ENCODE data around the gene MEGF8. TPM values are rescaled to one million over a fixed set of nuclear protein-coding genes. Genes with fewer than 3 reads are reported as not detected.
A peak's percentile ranks its signal among the peaks of the same experiment; 100 is the strongest.

MEGF8 gene
- total and polyA plus RNA-seq, 10 of the 15 experiments (the other 5 are each of a cell fraction or from before 2014, with no cell fraction given): 0.43 to 12.8 (median 2.7) TPM

DNA sequence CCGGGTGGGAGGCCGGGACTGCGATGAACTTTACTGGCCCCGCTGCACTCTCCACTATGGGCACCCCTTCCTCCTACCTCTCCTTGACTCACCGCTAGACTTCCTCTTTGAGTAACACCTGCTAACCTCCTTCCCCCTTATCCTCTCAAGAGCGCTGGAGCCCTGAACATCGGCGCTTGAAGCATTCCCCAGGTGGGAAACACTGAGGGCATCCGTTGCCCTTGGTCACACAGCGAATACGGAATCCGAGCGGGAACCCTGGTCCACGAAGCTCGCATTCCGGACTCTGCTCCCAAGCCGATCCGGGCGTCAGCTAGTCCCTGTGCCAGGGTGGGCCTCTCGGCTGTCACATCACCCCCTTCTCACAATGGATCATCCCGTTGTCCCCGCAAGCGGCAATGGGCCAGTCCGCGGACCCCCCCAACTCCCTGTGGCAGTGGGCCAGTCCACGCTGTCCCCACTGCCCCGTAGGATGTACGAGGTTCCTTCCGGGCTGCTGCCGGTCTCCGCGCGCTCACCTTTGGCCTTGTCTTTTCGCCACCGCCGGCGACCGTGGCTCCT, 97.5 kb downstream of the MEGF8 start (continued):
- TF ChIP-seq, protein P1, sequence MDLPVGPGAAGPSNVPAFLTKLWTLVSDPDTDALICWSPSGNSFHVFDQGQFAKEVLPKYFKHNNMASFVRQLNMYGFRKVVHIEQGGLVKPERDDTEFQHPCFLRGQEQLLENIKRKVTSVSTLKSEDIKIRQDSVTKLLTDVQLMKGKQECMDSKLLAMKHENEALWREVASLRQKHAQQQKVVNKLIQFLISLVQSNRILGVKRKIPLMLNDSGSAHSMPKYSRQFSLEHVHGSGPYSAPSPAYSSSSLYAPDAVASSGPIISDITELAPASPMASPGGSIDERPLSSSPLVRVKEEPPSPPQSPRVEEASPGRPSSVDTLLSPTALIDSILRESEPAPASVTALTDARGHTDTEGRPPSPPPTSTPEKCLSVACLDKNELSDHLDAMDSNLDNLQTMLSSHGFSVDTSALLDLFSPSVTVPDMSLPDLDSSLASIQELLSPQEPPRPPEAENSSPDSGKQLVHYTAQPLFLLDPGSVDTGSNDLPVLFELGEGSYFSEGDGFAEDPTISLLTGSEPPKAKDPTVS (IDR thresholded peaks at IDR 0.05; ENCODE audit: low read depth, low read length): no peak
- no peak for TF ChIP-seq CREM (IDR thresholded peaks at IDR 0.05; ENCODE audit: low read depth)

DNA sequence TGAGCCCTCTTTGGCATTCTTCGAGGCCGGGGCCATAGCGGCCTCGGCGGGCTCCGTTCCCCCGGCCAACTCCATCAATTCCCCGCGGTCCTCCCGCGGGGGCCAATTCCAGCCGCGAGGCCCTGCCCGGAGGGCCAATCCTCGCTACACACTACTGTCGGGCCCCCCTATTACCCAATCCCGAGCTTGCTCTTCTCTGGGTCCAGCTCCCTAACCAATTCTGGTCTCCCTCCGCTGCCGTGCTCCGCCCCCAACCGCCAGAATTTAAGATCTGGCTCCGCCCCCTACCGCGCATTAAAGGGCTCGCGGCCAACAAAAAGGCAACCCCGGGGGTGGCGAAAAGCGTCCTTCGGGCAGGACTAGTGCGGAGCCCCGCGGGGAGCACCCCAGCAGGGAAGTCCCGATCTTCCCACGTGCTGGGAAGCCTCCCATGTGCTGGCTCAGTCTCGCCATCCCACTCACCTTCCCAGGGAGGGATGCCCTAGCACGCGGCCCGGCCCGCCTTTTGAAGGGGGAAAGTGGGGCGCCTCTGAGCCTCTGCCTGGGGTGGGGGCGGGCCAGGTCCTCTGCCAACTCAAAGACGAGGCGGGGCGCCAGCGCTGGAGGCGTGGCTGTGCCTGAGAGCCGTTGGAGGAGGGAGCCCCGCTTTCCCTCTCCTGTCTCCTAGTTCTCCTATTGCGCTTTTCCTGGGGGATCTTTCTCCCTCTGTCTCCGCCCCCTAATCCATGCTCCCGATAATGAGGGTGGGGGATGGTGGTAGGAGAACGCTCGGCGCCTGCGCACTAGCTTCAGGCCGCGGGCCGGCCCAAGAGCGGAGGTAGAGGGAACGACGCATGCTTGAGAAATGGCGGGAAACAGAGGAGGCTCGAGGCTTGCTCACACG, 98.3 kb downstream of the MEGF8 start:
- ChIA-PET POLR2A (interaction anchor here (1.0 to 1.5 kb wide), 6 partner anchors 9 to 204 kb away, joined by 3 to 8 read pairs (median 4); no protein-coding TSS in a partner anchor), SMC1A (ENCODE audit: uncharacterized antibody, unreplicated experiment) (interaction anchor here (1.0 to 1.4 kb wide), 7 partner anchors 9 to 310 kb away, joined by 3 to 6 read pairs (median 3); partner anchors contain the start of gene CEACAM1), RAD21 (ENCODE audit: unreplicated experiment) (interaction anchor here (0.5 to 1.6 kb wide), 9 partner anchors 10 to 1246 kb away, joined by 3 to 9 read pairs (median 3); partner anchors contain the start of genes CEACAM1 and PLAUR), CTCF (interaction anchor here (0.6 to 4.4 kb wide), 12 partner anchors 8 to 144 kb away, joined by 3 to 27 read pairs (median 4); partner anchors contain the start of gene CEACAM1)
- in situ Hi-C loops (cut with MboI) (no loop called here), intact Hi-C loops (cut with micrococcal nuclease; ENCODE audit: unreplicated experiment) (loop anchor here (5.0 kb wide), 1 partner anchor 96 kb away; the partner anchor contains the start of gene MEGF8)
- ATAC-seq (peak; percentile 96), FAIRE-seq (peak; percentile 89), DNase-seq (ENCODE audit: low read depth, low spot score) (no peak)
- BruUV-seq (replicated peaks): no TSS peak
- Histone ChIP-seq H3K4me1 (ENCODE audit: control insufficient read depth, insufficient read depth, low read length) (peaks cover 16% of the 10 kb centered on the region), H2AFZ (ENCODE audit: control insufficient read depth, low read depth, low read length) (peak overlapping the region; percentile 93), H3K79me2 (ENCODE audit: control insufficient read depth, insufficient read depth, low read length) (peaks cover 4% of the 10 kb centered on the region), H3K4me3 (peak overlapping the region; percentile 94), H3K9me3 (replicated peaks; ENCODE audit: control insufficient read depth, insufficient read depth, low read length) (no peaks in the 10 kb centered on the region), H4K20me1 (ENCODE audit: control insufficient read depth, insufficient read depth) (no peaks in the 10 kb centered on the region), H3K36me3 (ENCODE audit: control insufficient read depth in 2 of 2, insufficient read depth in 2 of 2, low read length in 1 of 2) (no peaks in the 10 kb centered on the region), H3K27me3 (replicated peaks in 1 of 2; ENCODE audit: control insufficient read depth in 2 of 2, insufficient read depth in 2 of 2, low read length in 1 of 2) (no peaks in the 10 kb centered on the region), H3K4me2 (ENCODE audit: control insufficient read depth, insufficient read depth) (peak overlapping the region; percentile 97), H3K9ac (ENCODE audit: control insufficient read depth, insufficient read depth, low read length) (peak overlapping the region; percentile 82), H3K27ac (ENCODE audit: control insufficient read depth, insufficient read depth) (peak overlapping the region; percentile 86)
- WGBS (ENCODE audit: insufficient coverage, insufficient replicate concordance, low lambda C conversion rate, missing lambda C conversion rate): 9% methylated on average over 65 of the region's 65 CpGs
- TF ChIP-seq, protein P2, sequence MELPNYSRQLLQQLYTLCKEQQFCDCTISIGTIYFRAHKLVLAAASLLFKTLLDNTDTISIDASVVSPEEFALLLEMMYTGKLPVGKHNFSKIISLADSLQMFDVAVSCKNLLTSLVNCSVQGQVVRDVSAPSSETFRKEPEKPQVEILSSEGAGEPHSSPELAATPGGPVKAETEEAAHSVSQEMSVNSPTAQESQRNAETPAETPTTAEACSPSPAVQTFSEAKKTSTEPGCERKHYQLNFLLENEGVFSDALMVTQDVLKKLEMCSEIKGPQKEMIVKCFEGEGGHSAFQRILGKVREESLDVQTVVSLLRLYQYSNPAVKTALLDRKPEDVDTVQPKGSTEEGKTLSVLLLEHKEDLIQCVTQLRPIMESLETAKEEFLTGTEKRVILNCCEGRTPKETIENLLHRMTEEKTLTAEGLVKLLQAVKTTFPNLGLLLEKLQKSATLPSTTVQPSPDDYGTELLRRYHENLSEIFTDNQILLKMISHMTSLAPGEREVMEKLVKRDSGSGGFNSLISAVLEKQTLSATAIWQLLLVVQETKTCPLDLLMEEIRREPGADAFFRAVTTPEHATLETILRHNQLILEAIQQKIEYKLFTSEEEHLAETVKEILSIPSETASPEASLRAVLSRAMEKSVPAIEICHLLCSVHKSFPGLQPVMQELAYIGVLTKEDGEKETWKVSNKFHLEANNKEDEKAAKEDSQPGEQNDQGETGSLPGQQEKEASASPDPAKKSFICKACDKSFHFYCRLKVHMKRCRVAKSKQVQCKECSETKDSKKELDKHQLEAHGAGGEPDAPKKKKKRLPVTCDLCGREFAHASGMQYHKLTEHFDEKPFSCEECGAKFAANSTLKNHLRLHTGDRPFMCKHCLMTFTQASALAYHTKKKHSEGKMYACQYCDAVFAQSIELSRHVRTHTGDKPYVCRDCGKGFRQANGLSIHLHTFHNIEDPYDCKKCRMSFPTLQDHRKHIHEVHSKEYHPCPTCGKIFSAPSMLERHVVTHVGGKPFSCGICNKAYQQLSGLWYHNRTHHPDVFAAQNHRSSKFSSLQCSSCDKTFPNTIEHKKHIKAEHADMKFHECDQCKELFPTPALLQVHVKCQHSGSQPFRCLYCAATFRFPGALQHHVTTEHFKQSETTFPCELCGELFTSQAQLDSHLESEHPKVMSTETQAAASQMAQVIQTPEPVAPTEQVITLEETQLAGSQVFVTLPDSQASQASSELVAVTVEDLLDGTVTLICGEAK (IDR thresholded peaks at IDR 0.05; ENCODE audit: borderline replicate concordance): peak; percentile 48; the same call in 1 of the 2 replicates
- TF ChIP-seq, protein P3, sequence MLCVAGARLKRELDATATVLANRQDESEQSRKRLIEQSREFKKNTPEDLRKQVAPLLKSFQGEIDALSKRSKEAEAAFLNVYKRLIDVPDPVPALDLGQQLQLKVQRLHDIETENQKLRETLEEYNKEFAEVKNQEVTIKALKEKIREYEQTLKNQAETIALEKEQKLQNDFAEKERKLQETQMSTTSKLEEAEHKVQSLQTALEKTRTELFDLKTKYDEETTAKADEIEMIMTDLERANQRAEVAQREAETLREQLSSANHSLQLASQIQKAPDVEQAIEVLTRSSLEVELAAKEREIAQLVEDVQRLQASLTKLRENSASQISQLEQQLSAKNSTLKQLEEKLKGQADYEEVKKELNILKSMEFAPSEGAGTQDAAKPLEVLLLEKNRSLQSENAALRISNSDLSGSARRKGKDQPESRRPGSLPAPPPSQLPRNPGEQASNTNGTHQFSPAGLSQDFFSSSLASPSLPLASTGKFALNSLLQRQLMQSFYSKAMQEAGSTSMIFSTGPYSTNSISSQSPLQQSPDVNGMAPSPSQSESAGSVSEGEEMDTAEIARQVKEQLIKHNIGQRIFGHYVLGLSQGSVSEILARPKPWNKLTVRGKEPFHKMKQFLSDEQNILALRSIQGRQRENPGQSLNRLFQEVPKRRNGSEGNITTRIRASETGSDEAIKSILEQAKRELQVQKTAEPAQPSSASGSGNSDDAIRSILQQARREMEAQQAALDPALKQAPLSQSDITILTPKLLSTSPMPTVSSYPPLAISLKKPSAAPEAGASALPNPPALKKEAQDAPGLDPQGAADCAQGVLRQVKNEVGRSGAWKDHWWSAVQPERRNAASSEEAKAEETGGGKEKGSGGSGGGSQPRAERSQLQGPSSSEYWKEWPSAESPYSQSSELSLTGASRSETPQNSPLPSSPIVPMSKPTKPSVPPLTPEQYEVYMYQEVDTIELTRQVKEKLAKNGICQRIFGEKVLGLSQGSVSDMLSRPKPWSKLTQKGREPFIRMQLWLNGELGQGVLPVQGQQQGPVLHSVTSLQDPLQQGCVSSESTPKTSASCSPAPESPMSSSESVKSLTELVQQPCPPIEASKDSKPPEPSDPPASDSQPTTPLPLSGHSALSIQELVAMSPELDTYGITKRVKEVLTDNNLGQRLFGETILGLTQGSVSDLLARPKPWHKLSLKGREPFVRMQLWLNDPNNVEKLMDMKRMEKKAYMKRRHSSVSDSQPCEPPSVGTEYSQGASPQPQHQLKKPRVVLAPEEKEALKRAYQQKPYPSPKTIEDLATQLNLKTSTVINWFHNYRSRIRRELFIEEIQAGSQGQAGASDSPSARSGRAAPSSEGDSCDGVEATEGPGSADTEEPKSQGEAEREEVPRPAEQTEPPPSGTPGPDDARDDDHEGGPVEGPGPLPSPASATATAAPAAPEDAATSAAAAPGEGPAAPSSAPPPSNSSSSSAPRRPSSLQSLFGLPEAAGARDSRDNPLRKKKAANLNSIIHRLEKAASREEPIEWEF (IDR thresholded peaks at IDR 0.05; ENCODE audit: insufficient replicate concordance, low read depth, low read length): no peak
- TF ChIP-seq IKZF1 (conservative IDR thresholded peaks at IDR 0.05): peak; percentile 11
- TF ChIP-seq, protein P4, sequence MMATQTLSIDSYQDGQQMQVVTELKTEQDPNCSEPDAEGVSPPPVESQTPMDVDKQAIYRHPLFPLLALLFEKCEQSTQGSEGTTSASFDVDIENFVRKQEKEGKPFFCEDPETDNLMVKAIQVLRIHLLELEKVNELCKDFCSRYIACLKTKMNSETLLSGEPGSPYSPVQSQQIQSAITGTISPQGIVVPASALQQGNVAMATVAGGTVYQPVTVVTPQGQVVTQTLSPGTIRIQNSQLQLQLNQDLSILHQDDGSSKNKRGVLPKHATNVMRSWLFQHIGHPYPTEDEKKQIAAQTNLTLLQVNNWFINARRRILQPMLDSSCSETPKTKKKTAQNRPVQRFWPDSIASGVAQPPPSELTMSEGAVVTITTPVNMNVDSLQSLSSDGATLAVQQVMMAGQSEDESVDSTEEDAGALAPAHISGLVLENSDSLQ (IDR thresholded peaks at IDR 0.05): peak; percentile 35; the same call in 1 of the 2 replicates

Data from GM12878 (cell line).